Stimulated activated CD8-positive, alpha-beta memory T cell treated with anti-CD3 and anti-CD28 coated beads, Interleukin-7, amount 100 ng/mL, for 4 hours (primary cell): ENCODE data around the gene KIF2A.
A peak's percentile ranks its signal among the peaks of the same experiment; 100 is the strongest.

ENCODE experiments used
- DNase-seq, 2 donors: peaks; one replicate each; pipeline ENCODE4 v3.0.0-alpha.2; 2020; ENCODE audit warnings: low read depth in 2 of 2

The KIF2A gene

DNA sequence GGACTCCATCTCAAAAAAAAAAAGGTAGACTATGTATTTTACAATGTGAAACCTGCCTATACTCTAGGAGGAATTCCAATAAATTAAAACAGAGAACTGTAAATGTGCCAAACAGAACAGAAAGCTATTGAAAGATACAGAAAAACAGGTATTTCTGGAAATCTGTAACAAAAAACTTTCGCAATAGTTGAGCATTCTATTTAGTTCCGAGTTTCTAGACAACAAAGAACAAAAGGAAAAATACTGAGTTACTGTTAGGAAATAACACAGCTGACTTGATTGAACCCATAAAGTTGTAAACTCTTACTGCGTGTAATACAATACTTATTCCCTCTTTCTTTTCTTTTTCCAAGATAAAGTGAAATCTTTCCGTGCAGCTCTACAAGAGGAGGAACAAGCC is 79.1 kb downstream of the KIF2A start:
- no peak for DNase-seq

DNA sequence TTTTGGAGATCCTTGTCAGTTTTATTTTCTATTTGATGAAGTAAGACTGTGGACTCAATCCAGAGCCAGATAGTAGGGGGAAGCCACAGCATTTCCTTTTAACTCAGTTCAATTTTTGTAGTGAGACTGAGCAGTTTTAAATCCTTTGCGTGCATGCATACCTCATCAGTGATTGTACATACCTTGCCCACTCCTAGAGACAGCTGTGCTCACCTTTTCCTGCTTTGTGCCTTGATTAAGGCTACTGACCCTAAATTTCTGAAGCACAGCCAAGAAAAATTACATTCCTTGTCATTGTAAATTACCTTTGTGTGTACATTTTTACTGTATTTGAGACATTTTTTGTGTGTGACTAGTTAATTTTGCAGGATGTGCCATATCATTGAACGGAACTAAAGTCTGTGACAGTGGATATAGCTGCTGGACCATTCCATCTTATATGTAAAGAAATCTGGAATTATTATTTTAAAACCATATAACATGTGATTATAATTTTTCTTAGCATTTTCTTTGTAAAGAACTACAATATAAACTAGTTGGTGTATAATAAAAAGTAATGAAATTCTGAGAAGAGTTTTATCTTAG is 79.9 kb downstream of the KIF2A start:
- no peak for DNase-seq

DNA sequence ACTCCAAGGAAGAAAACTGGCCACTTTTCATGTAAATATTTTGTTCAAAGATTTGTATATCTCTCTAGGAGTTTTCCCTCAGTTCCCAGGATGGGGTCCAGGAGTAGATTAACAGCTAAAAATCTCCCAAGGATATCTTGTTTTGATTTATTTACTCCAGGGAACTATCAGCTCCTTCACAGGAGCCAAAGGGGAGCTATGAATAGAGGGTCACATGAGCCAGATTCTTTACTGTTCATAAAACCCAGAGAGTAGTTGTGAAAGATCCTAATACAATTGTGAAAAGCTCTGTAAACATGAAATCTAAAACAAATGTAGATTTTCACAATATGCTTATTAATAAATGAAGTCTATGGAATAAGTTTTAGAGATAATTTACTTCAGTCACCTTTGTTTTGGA is 80.8 kb downstream of the KIF2A start:
- DNase-seq, result no peak

- no peak for DNase-seq
These were observed 89.4 kb downstream of the KIF2A start for GRCh38 chr5:62395210-62395950.

- DNase-seq, result peak; percentile 89 to 91
These were observed 97.6 kb downstream of the KIF2A start, which contains the start of gene DIMT1 for GRCh38 chr5:62403411-62404250. Gene DIMT1, minus strand, starts transcription at chr5:62403905. Its CDS starts 133 bp downstream, at chr5:62403772.

GRCh38 chr5:62412549-62413329 is 106.7 kb downstream of the KIF2A start, which contains the start of gene IPO11:
Gene IPO11, plus strand, starts transcription at chr5:62412763. Its CDS starts 24,517 bp downstream, at chr5:62437280.
- DNase-seq, result peak; percentile 98

DNA sequence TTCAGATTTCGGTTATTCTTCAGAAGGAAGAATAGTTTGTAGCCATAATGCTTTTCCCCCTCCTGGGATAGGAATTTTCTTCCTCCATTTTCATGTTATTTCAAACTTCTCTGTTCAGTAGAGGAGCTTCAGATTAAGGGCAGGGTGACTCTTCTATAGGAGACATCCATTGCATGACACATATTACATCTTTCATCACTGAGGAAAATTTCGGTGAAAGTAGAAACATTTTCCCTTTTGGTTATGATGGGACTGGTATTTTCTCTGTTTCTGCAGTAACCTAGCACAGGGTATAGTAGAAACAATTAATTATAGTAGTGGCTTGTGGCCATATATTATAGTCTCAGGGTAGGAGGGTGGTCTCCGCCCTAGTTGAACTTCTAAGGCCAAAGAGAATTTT is 107.7 kb downstream of the KIF2A start:
- DNase-seq, result no peak

GRCh38 chr5:62418462-62419076 is 112.6 kb downstream of the KIF2A start:
- no peak for DNase-seq

DNA sequence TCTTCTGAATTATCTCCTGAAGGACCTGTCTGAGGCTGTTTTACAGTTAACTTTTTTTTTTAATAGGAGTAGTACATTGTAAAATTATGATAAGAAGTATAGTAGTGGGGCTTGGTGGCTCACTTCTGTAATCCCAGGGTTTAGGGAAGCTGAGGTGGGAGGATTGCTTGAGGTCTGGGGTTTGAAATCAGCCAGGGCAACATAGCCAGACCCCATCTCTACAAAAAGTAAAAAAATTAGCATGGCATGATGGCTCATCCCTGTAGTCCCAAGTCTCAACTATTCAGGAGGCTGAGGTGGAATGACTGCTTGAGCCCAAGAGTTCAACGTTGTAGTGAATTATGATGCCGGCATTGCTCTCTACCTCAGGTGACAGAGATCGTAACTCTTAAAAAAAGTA is 113.6 kb downstream of the KIF2A start:
- DNase-seq, result no peak

GRCh38 chr5:62421414-62421813 is 115.4 kb downstream of the KIF2A start:
- DNase-seq, result no peak

GRCh38 chr5:62424763-62425162 is 118.8 kb downstream of the KIF2A start:
- DNase-seq, result no peak

DNA sequence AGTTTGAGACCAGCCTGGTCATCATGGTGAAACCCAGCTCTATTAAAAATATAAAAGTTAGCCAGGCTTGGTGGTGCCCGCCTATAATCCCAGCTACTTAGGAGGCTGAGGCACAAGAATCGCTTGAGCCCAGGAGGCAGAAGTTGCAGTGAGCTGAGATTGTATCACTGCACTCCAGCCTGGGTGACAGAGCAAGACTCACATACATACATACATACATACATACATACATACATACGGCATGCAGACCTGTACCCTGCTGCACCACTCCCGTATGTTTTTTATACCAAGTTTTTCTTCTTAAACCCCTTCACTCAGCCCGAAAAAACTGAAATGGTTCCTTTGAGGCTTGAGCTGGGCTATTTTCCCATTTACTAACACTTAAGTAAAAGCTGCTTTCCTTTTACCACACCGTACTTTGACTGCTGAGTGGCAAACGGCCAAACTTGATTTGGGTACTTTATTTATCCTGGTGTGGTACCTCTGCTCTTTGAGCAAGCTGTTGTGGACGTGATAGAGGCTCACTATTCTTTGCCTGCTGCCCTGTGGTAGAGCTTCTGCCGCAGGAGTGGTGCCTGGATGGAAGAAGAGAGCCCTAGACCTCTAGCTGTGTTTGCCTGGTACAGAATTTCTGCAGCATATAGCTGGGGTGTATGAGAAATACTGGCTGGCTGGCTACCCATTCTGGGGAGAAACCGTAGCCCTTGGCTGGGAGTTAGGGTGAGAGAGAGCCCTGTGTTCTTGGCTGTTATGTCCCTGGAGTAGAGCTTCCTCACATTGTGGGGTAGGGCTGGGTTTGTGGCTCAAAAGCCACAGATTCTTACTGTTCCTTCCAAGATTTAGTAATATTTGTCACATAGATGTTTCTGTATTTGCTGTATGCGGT is 126.0 kb downstream of the KIF2A start:
- DNase-seq, result no peak

GRCh38 chr5:62432621-62433064 is 126.6 kb downstream of the KIF2A start:
- no peak for DNase-seq
